Peyer's patch (tissue), 4 donors: ENCODE measurements around the gene MEST.

Experiments used
- POLR2A ChIP-seq, 2 donors: fragments of 450-650 bp; IDR thresholded peaks; one replicate each; pipeline ENCODE4 v1.5.1; 2017; ENCODE audit warnings: antibody characterized with exemption in 2 of 2, mild to moderate bottlenecking in 2 of 2, moderate library complexity in 2 of 2
- TF ChIP-seq, protein P1 (sequence below), 6 experiments: fragments of 450-650 bp in 4 of 6; fragments of 200-600 bp in 2 of 6; sonication (generic) in 1 of 6; IDR thresholded peaks; one replicate each; pipeline ENCODE4 v1.5.1; 2017 to 2019; ENCODE audit warnings: antibody characterized with exemption in 6 of 6, mild to moderate bottlenecking in 3 of 6, moderate library complexity in 1 of 6

DNA sequence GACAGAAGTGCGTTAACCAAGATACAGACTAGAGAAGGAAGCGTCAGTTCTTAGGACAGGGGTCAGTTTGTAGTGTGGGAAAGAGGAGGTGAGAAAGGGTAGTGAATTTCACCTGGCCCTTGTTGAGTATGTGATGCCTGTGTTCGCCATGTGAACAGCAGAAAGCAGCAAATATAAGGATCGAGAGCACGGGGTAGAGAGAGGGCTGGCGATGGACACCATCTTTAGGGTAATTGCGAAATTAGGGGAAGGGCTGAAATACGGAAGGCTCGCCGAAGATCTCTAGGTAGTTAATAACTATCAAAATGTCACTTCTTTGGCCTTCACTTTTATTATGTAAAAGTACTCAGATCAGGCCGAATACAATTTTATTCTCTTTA, 6.2 kb upstream of the MEST start:
- TF ChIP-seq, protein P1, sequence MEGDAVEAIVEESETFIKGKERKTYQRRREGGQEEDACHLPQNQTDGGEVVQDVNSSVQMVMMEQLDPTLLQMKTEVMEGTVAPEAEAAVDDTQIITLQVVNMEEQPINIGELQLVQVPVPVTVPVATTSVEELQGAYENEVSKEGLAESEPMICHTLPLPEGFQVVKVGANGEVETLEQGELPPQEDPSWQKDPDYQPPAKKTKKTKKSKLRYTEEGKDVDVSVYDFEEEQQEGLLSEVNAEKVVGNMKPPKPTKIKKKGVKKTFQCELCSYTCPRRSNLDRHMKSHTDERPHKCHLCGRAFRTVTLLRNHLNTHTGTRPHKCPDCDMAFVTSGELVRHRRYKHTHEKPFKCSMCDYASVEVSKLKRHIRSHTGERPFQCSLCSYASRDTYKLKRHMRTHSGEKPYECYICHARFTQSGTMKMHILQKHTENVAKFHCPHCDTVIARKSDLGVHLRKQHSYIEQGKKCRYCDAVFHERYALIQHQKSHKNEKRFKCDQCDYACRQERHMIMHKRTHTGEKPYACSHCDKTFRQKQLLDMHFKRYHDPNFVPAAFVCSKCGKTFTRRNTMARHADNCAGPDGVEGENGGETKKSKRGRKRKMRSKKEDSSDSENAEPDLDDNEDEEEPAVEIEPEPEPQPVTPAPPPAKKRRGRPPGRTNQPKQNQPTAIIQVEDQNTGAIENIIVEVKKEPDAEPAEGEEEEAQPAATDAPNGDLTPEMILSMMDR (IDR thresholded peaks at IDR 0.05), result no peak
- no peak for TF ChIP-seq POLR2A (IDR thresholded peaks at IDR 0.05)
